Duodenal mucosa (tissue), 2 donors: Measurements from ENCODE around the gene PCED1B.

ENCODE experiments used
- H3K27ac ChIP-seq: one replicate; pipeline ENCODE4 v1.7.0; 2013; ENCODE audit warnings: low read depth, low read length
- H3K27me3 ChIP-seq, 2 donors: one replicate each; pipeline ENCODE4 v1.7.0; 2013; ENCODE audit warnings: low read length in 2 of 2, control low read depth in 1 of 2; ENCODE audit not compliant: insufficient read depth in 2 of 2, control insufficient read depth in 1 of 2
- H3K36me3 ChIP-seq, 2 donors: one replicate each; pipeline ENCODE4 v1.7.0; 2013; ENCODE audit warnings: low read length in 2 of 2, control low read depth in 1 of 2; ENCODE audit not compliant: insufficient read depth in 2 of 2, control insufficient read depth in 1 of 2
- H3K4me1 ChIP-seq, 2 donors: one replicate each; pipeline ENCODE4 v1.7.0; 2013; ENCODE audit warnings: low read length in 2 of 2, control low read depth in 1 of 2; ENCODE audit not compliant: insufficient read depth in 2 of 2, control insufficient read depth in 1 of 2
- H3K4me3 ChIP-seq, 2 donors: one replicate each; pipeline ENCODE4 v1.7.0; 2013; ENCODE audit warnings: low read length in 2 of 2, low read depth in 1 of 2
- H3K9ac ChIP-seq, 2 donors: one replicate each; pipeline ENCODE4 v1.7.0; 2013; ENCODE audit warnings: low read length in 2 of 2, low read depth in 1 of 2
- H3K9me3 ChIP-seq, 2 donors: one replicate each; pipeline ENCODE4 v1.7.0; 2013; ENCODE audit warnings: low read length in 2 of 2, control low read depth in 1 of 2; ENCODE audit not compliant: control insufficient read depth in 1 of 2

The PCED1B gene

GRCh38 chr12:47066278-47067025, 13.0 kb upstream of the PCED1B start:
- Histone ChIP-seq H3K9ac (no peak overlapping the region), H3K27ac (no peak overlapping the region), H3K4me1 (no peaks in the 10 kb centered on the region), H3K4me3 (no peak overlapping the region), H3K27me3 (no peaks in the 10 kb centered on the region), H3K9me3 (no peaks in the 10 kb centered on the region), H3K36me3 (no peaks in the 10 kb centered on the region)

- no peak overlapping the region for H3K9ac ChIP-seq
- H3K27ac ChIP-seq, result no peak overlapping the region
- no peaks in the 10 kb centered on the region for H3K36me3 ChIP-seq
- H3K4me3 ChIP-seq, result no peak overlapping the region
- no peaks in the 10 kb centered on the region for H3K27me3 ChIP-seq
- H3K4me1 ChIP-seq, result no peaks in the 10 kb centered on the region
- no peaks in the 10 kb centered on the region for H3K9me3 ChIP-seq
These were observed 12.2 kb upstream of the PCED1B start for GRCh38 chr12:47067176-47067575.

GRCh38 chr12:47067771-47068431, 11.5 kb upstream of the PCED1B start:
- Histone ChIP-seq H3K4me1 (no peaks in the 10 kb centered on the region), H3K36me3 (no peaks in the 10 kb centered on the region), H3K27ac (no peak overlapping the region), H3K9me3 (no peaks in the 10 kb centered on the region), H3K9ac (no peak overlapping the region), H3K4me3 (no peak overlapping the region), H3K27me3 (no peaks in the 10 kb centered on the region)

- Histone ChIP-seq H3K27ac (no peak overlapping the region), H3K4me3 (no peak overlapping the region), H3K27me3 (no peaks in the 10 kb centered on the region), H3K4me1 (no peaks in the 10 kb centered on the region), H3K36me3 (no peaks in the 10 kb centered on the region), H3K9ac (no peak overlapping the region), H3K9me3 (no peaks in the 10 kb centered on the region)
These were observed 10.9 kb upstream of the PCED1B start for GRCh38 chr12:47068539-47068938.

- no peaks in the 10 kb centered on the region for H3K27me3 ChIP-seq
- no peak overlapping the region for H3K4me3 ChIP-seq
- H3K27ac ChIP-seq, result no peak overlapping the region
- no peak overlapping the region for H3K9ac ChIP-seq
- H3K9me3 ChIP-seq, result no peaks in the 10 kb centered on the region
- no peaks in the 10 kb centered on the region for H3K36me3 ChIP-seq
- H3K4me1 ChIP-seq, result no peaks in the 10 kb centered on the region
These were observed 9.1 kb upstream of the PCED1B start for GRCh38 chr12:47070310-47070709.

GRCh38 chr12:47071241-47071852, 8.1 kb upstream of the PCED1B start:
- no peaks in the 10 kb centered on the region for H3K36me3 ChIP-seq
- no peak overlapping the region for H3K27ac ChIP-seq
- no peaks in the 10 kb centered on the region for H3K27me3 ChIP-seq

GRCh38 chr12:47073951-47074350, 5.5 kb upstream of the PCED1B start:
- Histone ChIP-seq H3K27me3 (peaks cover 10 to 14% of the 10 kb centered on the region in 2 donors), H3K4me1 (peaks cover 4 to 7% of the 10 kb centered on the region in 2 donors), H3K4me3 (no peak overlapping the region), H3K27ac (no peak overlapping the region), H3K36me3 (no peaks in the 10 kb centered on the region), H3K9ac (no peak overlapping the region), H3K9me3 (no peaks in the 10 kb centered on the region)

More at GRCh38 chr12:47071241-47071852, 8.1 kb upstream of the PCED1B start:
- no peaks in the 10 kb centered on the region for H3K4me1 ChIP-seq
- no peaks in the 10 kb centered on the region for H3K9me3 ChIP-seq
- H3K9ac ChIP-seq, result no peak overlapping the region
- no peak overlapping the region for H3K4me3 ChIP-seq

GRCh38 chr12:47074757-47075156, 4.7 kb upstream of the PCED1B start:
- H3K4me1 ChIP-seq, result peaks cover 7 to 8% of the 10 kb centered on the region in 2 donors
- H3K4me3 ChIP-seq, result no peak overlapping the region
- no peaks in the 10 kb centered on the region for H3K9me3 ChIP-seq
- no peak overlapping the region for H3K9ac ChIP-seq
- H3K27me3 ChIP-seq, result peaks cover 10 to 17% of the 10 kb centered on the region in 2 donors
- no peaks in the 10 kb centered on the region for H3K36me3 ChIP-seq
- no peak overlapping the region for H3K27ac ChIP-seq

GRCh38 chr12:47075192-47076084, 4.0 kb upstream of the PCED1B start:
- Histone ChIP-seq H3K4me3 (no peak overlapping the region), H3K27ac (no peak overlapping the region)

More at GRCh38 chr12:47075192-47076084, 4.0 kb upstream of the PCED1B start:
- H3K9ac ChIP-seq, result no peak overlapping the region
- no peaks in the 10 kb centered on the region for H3K36me3 ChIP-seq
- peaks cover 7 to 8% of the 10 kb centered on the region in 2 donors for H3K4me1 ChIP-seq
- no peaks in the 10 kb centered on the region for H3K9me3 ChIP-seq
- peaks cover 10 to 17% of the 10 kb centered on the region in 2 donors for H3K27me3 ChIP-seq
